Fibroblast of lung (primary cell): Measurements from ENCODE around the gene FBXO31.

Experiments
- CTCF ChIP-seq, 2 donors: IDR thresholded peaks in 1 of 2; conservative IDR thresholded peaks in 1 of 2; 1 replicate in 1 of 2; 2 replicates in 1 of 2; pipeline ENCODE4 v1.5.1; 2011 to 2012; ENCODE audit warnings: low read length in 2 of 2, control low read depth in 1 of 2, inconsistent platforms in 1 of 2, low read depth in 1 of 2, mild to moderate bottlenecking in 1 of 2
- EZH2 ChIP-seq: IDR thresholded peaks from 2 replicates; pipeline ENCODE4 v1.5.1; 2012; ENCODE audit warnings: low read length, control low read depth, mild to moderate bottlenecking; ENCODE audit errors: missing control alignments

GRCh38 chr16:87295661-87296531, 87.7 kb downstream of the FBXO31 start:
- no peak for TF ChIP-seq CTCF (conservative IDR thresholded peaks at IDR 0.05 in 1 of 2, IDR thresholded peaks at IDR 0.05 in 1 of 2; ENCODE audit: low read depth in 1 of 2, low read length in 2 of 2)
- no peak for TF ChIP-seq EZH2
